ENCODE measurements around the gene ARID3A. TPM values are rescaled to one million over a fixed set of nuclear protein-coding genes. Genes with fewer than 3 reads are reported as not detected.
A peak's percentile ranks its signal among the peaks of the same experiment; 100 is the strongest.

The ARID3A gene
- total and polyA plus RNA-seq, 2 of the 8 experiments (the other 6 are each of a cell fraction or from before 2014, with no cell fraction given), result 40.5 to 77.4 TPM

DNA sequence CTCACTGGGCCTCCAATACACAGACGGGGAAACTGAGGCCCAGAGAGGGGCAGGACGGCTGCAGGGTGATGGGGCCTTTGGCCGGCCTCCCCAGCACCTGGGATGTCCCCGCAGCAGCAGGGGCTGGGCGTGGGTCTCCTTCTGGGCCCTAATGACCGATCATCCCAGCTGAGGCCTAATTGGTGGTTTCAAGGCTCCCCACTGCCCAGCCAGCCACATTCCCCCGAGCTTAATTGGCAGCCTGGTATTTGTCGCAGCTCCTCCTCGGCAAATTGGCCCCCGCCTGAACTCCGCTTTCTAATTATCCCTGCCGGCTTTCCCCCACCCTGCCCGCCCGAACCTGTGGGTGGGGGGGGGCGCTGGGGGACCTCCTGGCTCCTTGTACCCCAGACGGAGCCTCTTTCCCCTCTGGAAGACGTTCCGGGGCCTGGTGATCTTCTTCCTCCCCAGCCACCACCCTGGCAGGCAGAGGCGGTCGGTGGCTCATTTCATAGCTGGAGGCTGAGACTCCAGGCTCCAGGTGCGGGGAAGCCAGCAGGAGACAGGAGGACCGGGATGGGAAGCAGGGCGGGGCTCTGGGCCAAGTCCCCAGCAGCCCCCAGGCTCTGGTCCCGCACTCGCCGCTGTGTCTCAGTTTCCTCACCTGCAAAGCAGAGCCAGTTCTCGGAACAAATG lies 31.1 kb downstream of the ARID3A start:
- CTCF ChIA-PET (ENCODE audit: partially characterized antibody), result interaction anchor here (0.6 to 3.6 kb wide), 6 partner anchors 11 to 75 kb away, joined by 3 to 16 read pairs (median 3); no protein-coding TSS in a partner anchor
- TF ChIP-seq TEAD4 (IDR thresholded peaks at IDR 0.05; ENCODE audit: low read depth, low read length), result peak; percentile 87
- TF ChIP-seq BCL11A (IDR thresholded peaks at IDR 0.05; ENCODE audit: low read depth in 2 of 2, low read length in 2 of 2), result no peak
- TF ChIP-seq EP300 (IDR thresholded peaks at IDR 0.05; ENCODE audit: borderline replicate concordance in 1 of 2, low read depth in 2 of 2, low read length in 2 of 2), result no peak
- TF ChIP-seq RFX5 (IDR thresholded peaks at IDR 0.05; ENCODE audit: borderline replicate concordance, low read depth, low read length), result no peak
- no peak for TF ChIP-seq CBX8 (IDR thresholded peaks at IDR 0.05; ENCODE audit: borderline replicate concordance, low read depth, low read length)
- H3K9ac ChIP-seq (replicated peaks in 1 of 4; ENCODE audit: extremely low read depth in 1 of 4, low read depth in 3 of 4, low read length in 3 of 4), result no peak overlapping the region; a peak in 1 of 7 replicates
- H3K4me3 ChIP-seq (ENCODE audit: extremely low read depth in 1 of 4, insufficient read depth in 2 of 4, low read depth in 3 of 4, low read length in 4 of 4), result no peak overlapping the region
- no peak for FAIRE-seq
- 68% methylated on average over 18 of the region's 27 CpGs; no CpG with 5 or more reads in 1 of the 2 experiments for WGBS, 2 experiments (ENCODE audit: extremely low coverage in 1 of 2, insufficient coverage in 1 of 2, insufficient read length in 1 of 2, insufficient replicate concordance in 2 of 2, low coverage in 1 of 2, low lambda C conversion rate in 2 of 2, missing lambda C conversion rate in 1 of 2)
- peak overlapping the region; percentile 65; the same call in 1 of the 2 replicates for H3K27ac ChIP-seq (ENCODE audit: low read depth, low read length)
- no peaks in the 10 kb centered on the region for H3K9me3 ChIP-seq (ENCODE audit: insufficient read depth in 2 of 2, low read depth in 1 of 2, low read length in 1 of 2)
- peak overlapping the region; percentile 0 for H2BK120ac ChIP-seq (replicated peaks; ENCODE audit: low read depth, low read length)
- no peaks in the 10 kb centered on the region; a peak in 1 of 8 replicates for H3K36me3 ChIP-seq (ENCODE audit: control insufficient read depth in 2 of 4, insufficient read depth in 4 of 4, low read length in 3 of 4)
- peaks cover 5 to 52% (median 28%) of the 10 kb centered on the region in 4 experiments for H3K4me1 ChIP-seq (replicated peaks in 1 of 4; ENCODE audit: control insufficient read depth in 3 of 4, insufficient read depth in 4 of 4, low read length in 3 of 4)
- 0 out of 2 replicates have a peak overlapping the region, but pooled peaks have one; percentile 27 for H2BK12ac ChIP-seq (ENCODE audit: low read depth, low read length)
- no peak overlapping the region for H3K23ac ChIP-seq (ENCODE audit: insufficient read length)
- no peak overlapping the region for H3K14ac ChIP-seq (ENCODE audit: insufficient read length)
- H3K56ac ChIP-seq (replicated peaks; ENCODE audit: insufficient read length, low read depth, low read length), result no peak overlapping the region
- H2AK5ac ChIP-seq (ENCODE audit: low read depth, low read length), result no peak overlapping the region
- peak in 1 of 2 experiments; percentile 65 for DNase-seq (ENCODE audit: low read depth in 1 of 2, low spot score in 2 of 2)
- H4K91ac ChIP-seq (replicated peaks; ENCODE audit: insufficient read length, low read length), result no peak overlapping the region
- no peak overlapping the region; the same call in 1 of the 2 replicates for H2BK20ac ChIP-seq (ENCODE audit: low read length)
- H3K27me3 ChIP-seq (replicated peaks in 1 of 4; ENCODE audit: control insufficient read depth in 3 of 4, extremely low read depth in 1 of 4, insufficient read depth in 3 of 4, low read length in 3 of 4), result no peaks in the 10 kb centered on the region
- peaks cover 11% of the 10 kb centered on the region for H3K79me1 ChIP-seq (ENCODE audit: low read depth, low read length)
- H4K8ac ChIP-seq (ENCODE audit: extremely low read depth, insufficient read depth, low read length), result peak overlapping the region; percentile 57
- POLR2A ChIA-PET (ENCODE audit: partially characterized antibody), result interaction anchor here (0.6 to 2.3 kb wide), 8 partner anchors 8 to 94 kb away, joined by 3 to 6 read pairs (median 4); partner anchors contain the start of genes CNN2 and WDR18
- peaks cover 0 to 1% of the 10 kb centered on the region in 2 experiments for H4K20me1 ChIP-seq (replicated peaks in 1 of 2; ENCODE audit: control insufficient read depth in 1 of 2, insufficient read depth in 2 of 2, low read length in 2 of 2)
- H2BK5ac ChIP-seq (ENCODE audit: low read depth, low read length), result peak overlapping the region; percentile 78
- no peak overlapping the region for H4K5ac ChIP-seq (ENCODE audit: insufficient read length, low read depth, low read length)
- H2AFZ ChIP-seq (ENCODE audit: low read length), result no peak overlapping the region
- no peak overlapping the region for H2BK15ac ChIP-seq (ENCODE audit: low read length)
- H3K23me2 ChIP-seq (ENCODE audit: low read depth, low read length), result no peaks in the 10 kb centered on the region; the same call in 1 of the 2 replicates
- no peak overlapping the region for H3K4ac ChIP-seq (replicated peaks; ENCODE audit: insufficient read length, low read depth, low read length)
- H3K18ac ChIP-seq (ENCODE audit: extremely low read depth, low read length), result peak overlapping the region; percentile 19; the same call in 1 of the 2 replicates
- peaks cover 0 to 26% of the 10 kb centered on the region in 2 experiments; a peak in 1 of 4 replicates for H3K79me2 ChIP-seq (ENCODE audit: control insufficient read depth in 1 of 2, insufficient read depth in 2 of 2, low read length in 2 of 2)
- no peak overlapping the region; a peak in 1 of 4 replicates for H3K4me2 ChIP-seq (ENCODE audit: insufficient read depth in 1 of 2, low read depth in 2 of 2, low read length in 2 of 2)
